Erythroblast (primary cell): Measurements from ENCODE around the gene YIPF5.

Experiments
- GATA1 ChIP-seq: IDR thresholded peaks from 2 replicates; pipeline ENCODE4 v1.6.1; 2011; ENCODE audit warnings: low read depth, mild to moderate bottlenecking, control low read depth, low read length, moderate library complexity
- POLR2A ChIP-seq: IDR thresholded peaks from 2 replicates; pipeline ENCODE4 v1.6.1; 2011; ENCODE audit warnings: mild to moderate bottlenecking, low read length

DNA sequence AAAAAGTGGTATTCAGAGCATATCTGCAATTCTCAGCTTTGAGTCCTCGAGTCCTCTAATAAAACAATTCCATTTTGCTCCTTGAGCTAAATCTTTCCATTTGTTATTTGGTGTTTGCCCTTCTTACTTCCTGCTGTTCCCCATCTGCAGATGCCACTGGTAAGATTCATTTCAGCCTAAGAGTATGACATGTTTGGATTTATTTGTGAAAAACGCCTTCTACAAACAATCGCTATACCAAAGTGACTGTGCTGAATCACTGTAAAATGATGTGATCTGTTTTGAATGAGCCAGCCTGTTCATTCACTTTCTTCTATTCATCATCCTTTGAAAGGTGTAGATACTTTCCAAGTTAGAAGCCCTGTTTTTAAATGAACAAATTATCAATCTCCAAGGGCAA lies 27.9 kb upstream of the YIPF5 start:
- TF ChIP-seq POLR2A (no peak), GATA1 (no peak)
